Skeletal muscle cell (primary cell): ENCODE measurements around the gene JOSD2.
"Not testable (repeated sequence)": the region's sequence is repeated elsewhere in the genome, so short reads cannot be mapped to it uniquely, and the experiment has no call there.

Source experiments
- DNase-seq: peaks from one replicate; pipeline ENCODE4 v3.0.0-alpha.2; 2010; ENCODE audit warnings: low read depth
- H3K4me3 ChIP-seq: 2 replicates; pipeline ENCODE4 v1.5.1; 2011; ENCODE audit warnings: low read depth, mild to moderate bottlenecking, control low read depth, low read length, moderate library complexity

JOSD2 gene

GRCh38 chr19:50481351-50482149, 29.4 kb downstream of the JOSD2 start:
- no peak for DNase-seq
- no peak overlapping the region for H3K4me3 ChIP-seq

DNA sequence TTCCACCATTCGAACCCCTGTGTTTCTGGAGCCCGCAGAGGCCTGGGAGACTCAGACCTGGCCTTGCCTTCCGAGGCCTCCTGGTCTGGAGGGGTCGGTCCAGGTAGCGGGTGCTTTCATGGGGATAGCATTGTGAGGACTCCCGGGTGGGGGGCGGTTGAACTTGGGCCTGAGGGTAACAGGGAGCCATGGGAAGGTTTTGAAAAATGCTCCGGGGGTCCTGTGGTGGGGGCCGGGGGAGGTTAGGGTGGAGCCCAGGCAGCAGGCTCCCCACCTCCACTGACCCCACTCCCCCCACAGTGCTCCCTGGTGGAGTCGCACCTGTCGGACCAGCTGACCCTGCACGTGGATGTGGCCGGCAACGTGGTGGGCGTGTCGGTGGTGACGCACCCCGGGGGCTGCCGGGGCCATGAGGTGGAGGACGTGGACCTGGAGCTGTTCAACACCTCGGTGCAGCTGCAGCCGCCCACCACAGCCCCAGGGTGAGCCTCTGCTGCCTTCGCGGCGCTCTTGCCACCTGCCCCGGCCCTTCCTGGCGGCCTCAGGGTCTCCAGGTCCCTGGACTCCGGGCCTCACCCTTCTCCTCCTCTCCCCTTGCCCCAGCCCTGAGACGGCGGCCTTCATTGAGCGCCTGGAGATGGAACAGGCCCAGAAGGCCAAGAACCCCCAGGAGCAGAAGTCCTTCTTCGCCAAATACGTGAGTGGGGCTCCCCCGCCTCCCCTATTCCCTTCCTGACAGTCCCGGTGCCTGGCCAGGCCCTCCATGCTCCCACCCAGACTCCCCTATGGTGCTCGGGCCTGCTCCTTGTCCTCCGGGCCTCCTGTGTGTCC, 30.5 kb downstream of the JOSD2 start:
- DNase-seq, result no peak
- H3K4me3 ChIP-seq, result no peak overlapping the region

DNA sequence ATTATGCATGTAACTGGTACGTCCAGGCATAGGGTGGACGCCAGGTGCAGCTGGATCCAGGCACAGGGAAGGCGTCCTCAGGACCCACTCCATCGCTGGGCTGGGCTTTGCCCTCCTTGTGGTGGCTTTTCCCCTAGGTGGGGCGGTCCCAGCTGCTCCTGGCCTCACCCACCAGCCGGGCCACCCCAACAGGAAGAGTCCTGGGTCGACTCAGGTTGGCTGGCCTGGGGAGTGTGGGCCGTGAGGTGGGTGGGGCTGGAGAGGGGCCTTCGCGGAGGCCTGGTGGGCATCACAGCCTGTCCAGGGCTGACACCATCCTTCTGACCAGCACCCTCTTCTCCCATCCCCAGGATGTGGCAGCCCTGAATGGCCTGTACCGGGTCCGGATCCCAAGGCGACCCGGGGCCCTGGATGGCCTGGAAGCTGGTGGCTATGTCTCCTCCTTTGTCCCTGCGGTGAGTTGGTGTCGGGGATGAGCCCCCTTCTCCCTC, 31.2 kb downstream of the JOSD2 start:
- no peak overlapping the region for H3K4me3 ChIP-seq
- DNase-seq, result no peak

DNA sequence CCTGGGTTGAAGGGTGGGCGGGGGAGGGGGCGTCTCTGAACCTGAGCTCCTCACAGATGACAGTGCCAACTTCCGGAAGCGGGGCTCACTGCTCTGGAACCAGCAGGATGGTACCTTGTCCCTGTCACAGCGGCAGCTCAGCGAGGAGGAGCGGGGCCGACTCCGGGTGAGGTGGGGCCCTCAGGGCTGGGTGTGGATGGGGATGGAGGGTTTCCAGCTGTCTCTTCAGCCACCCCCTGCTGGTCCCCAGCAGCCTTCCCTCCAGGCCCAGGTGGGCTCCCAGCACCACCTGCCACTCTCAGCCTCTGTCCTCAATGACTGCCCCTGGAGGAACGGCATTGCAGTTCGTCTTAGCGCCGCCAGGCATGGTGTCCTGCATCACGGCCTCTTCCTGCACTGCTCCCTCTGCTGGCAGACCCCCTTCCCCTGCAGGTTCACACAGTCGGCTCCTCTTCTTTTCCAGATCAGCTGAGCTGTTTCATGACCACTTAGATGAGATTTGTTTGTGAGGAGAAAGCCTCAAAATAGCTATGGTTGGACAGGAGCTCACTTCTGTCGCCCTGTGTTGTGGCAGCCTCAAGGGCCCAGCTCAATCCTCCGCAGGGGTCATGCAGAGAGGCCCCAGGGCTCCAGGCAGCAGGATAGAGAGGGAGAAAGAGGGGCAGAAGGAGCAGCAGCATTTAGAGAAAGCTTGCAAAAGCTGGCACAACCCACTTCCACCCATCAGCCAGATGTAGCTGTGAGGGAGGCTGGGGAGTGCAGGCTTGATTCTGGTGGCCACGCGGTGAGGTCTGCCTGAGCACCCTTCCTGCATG, 31.9 kb downstream of the JOSD2 start:
- no peak overlapping the region for H3K4me3 ChIP-seq
- DNase-seq, result no peak

- H3K4me3 ChIP-seq, result no peak overlapping the region
- DNase-seq, result no peak
Measured at GRCh38 chr19:50477751-50478515, 33.1 kb downstream of the JOSD2 start.

DNA sequence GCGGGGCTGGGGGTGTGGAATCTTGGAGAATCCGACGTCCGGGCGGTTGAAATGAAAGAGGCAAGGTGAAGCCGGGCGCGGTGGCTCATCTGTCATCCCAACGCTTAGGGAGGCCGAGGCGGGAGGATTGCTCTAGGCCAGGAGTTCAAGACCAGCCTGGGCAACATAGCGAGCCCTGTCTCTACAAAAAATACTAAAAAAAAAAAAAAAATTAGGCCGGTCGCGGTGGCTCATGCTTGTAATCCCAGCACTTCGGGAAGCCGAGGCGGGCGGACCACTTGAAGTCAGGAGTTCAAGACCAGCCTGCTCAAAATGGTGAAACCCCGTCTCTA, 34.1 kb downstream of the JOSD2 start:
- peak overlapping the region; percentile 93 for H3K4me3 ChIP-seq
- DNase-seq, result no peak

GRCh38 chr19:50476224-50476906, 34.6 kb downstream of the JOSD2 start, which contains the start of the genes EMC10 and GARIN5A:
EMC10 (plus strand) TSS chr19:50476507; CDS start chr19:50476545, 38 bp downstream.
GARIN5A (minus strand) TSS chr19:50476848; CDS start chr19:50476388, 460 bp downstream.
- H3K4me3 ChIP-seq, result peak within 1 kb of the TSS; percentile 93

GRCh38 chr19:50475736-50476223, 35.2 kb downstream of the JOSD2 start:
- no peak for DNase-seq
- H3K4me3 ChIP-seq, result peak overlapping the region; percentile 93

More at GRCh38 chr19:50476224-50476906, 34.6 kb downstream of the JOSD2 start, which contains the start of the genes EMC10 and GARIN5A:
- DNase-seq, result peak; percentile 83

GRCh38 chr19:50475101-50475568, 35.9 kb downstream of the JOSD2 start:
- H3K4me3 ChIP-seq, result no peak overlapping the region
- no peak for DNase-seq

GRCh38 chr19:50473336-50473735, 37.7 kb downstream of the JOSD2 start:
- DNase-seq, H3K4me3 ChIP-seq: not testable (repeated sequence)

GRCh38 chr19:50468818-50469217, 42.2 kb downstream of the JOSD2 start:
- DNase-seq, result no peak
- H3K4me3 ChIP-seq, result no peak overlapping the region

GRCh38 chr19:50467566-50467965, 43.4 kb downstream of the JOSD2 start:
- H3K4me3 ChIP-seq, result no peak overlapping the region
- DNase-seq, result no peak

DNA sequence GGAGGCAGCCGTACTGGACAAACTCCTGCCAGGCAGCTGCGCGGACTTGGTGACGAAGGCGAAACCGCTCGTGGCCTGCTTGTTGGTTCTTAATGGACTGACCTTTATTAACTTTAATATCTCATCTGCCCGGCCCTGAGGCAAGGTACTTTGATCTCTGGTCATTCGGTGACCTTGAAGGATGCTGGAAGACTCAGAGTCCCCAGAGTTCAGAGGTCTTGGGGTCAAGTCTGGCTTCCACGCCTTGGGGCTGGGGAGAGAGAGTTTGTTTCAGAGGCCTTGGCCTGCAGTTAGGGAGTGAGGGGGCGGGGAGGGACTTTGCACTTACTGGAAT, 44.3 kb downstream of the JOSD2 start:
- DNase-seq, result no peak
- no peak overlapping the region for H3K4me3 ChIP-seq

DNA sequence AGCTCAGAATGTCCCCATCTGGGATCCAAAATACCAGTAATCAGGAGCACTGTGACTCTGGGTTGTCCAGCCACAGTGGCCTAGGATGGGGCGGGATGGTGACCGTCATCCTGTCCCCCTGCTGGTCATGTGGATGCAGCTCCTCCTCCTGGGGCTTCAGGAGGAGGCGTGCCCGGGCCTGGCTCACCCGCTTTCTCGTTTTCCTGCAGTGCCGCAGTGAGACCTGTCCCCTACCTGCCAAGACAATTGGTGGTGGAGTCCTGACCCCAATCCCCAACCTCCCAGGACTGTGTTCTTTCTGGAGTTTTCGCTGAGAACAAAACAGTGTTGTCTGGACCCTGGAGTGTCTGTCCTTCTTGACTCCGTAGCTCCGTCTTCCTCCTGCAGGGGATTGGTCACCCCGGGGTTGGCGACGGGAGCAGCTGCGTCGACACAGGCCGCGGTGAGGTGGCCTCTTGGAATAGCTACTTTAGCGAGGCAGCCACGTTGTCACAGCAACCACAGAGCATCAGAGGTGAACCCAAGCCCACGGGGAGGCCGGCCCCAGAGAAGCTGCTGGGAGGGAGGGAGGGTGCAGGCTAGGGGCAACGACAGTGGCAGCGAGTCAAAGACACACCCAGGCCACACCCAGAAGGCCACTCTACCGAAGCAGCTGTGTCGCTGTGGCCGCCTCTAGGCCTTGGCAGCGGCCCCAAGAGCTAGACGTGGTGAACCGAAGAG, 44.8 kb downstream of the JOSD2 start:
- no peak overlapping the region for H3K4me3 ChIP-seq
- DNase-seq, result no peak

GRCh38 chr19:50465000-50465399, 46.0 kb downstream of the JOSD2 start:
- no peak overlapping the region for H3K4me3 ChIP-seq
- no peak for DNase-seq

GRCh38 chr19:50464348-50464747, 46.6 kb downstream of the JOSD2 start:
- DNase-seq, result no peak
- H3K4me3 ChIP-seq, result no peak overlapping the region

GRCh38 chr19:50462970-50463369, 48.0 kb downstream of the JOSD2 start:
- DNase-seq, result no peak

More at GRCh38 chr19:50462970-50463369, 48.0 kb downstream of the JOSD2 start:
- no peak overlapping the region for H3K4me3 ChIP-seq
